ENCODE measurements around the gene USP40. TPM values are rescaled to one million over a fixed set of nuclear protein-coding genes. Genes with fewer than 3 reads are reported as not detected.

Gene USP40
- total and polyA plus RNA-seq, 2 experiments from 2014 or later = 5.7 to 11.7 TPM

- TF ChIP-seq ZNF462 (CRISPR knock-in tag; IDR thresholded peaks at IDR 0.05) (no peak), ZNF114 (CRISPR knock-in tag; IDR thresholded peaks at IDR 0.05) (no peak)
These were observed 135.9 kb downstream of the USP40 start (continued) for GRCh38 chr2:233430651-233431050.

GRCh38 chr2:233430081-233430480 lies 136.5 kb downstream of the USP40 start:
- Mint-ChIP-seq H3K27me3 (ENCODE audit: insufficient read depth, low read depth, poor library complexity) (peaks cover 1% of the 10 kb centered on the region), H3K4me1 (peaks cover 3% of the 10 kb centered on the region; the same call in 1 of the 3 replicates), H3K27ac (no peak overlapping the region), H3K4me3 (no peak overlapping the region), H3K36me3 (ENCODE audit: low read depth) (peaks cover 2% of the 10 kb centered on the region; the same call in 1 of the 3 replicates), H3K9me3 (no peaks in the 10 kb centered on the region; the same call in 2 of the 3 replicates)
- H3K27me3 ChIP-seq (ENCODE audit: insufficient read depth) = no peaks in the 10 kb centered on the region
- H2AFZ ChIP-seq = no peak overlapping the region
- no peak for DNase-seq (ENCODE audit: low spot score)
- no peak for ATAC-seq
- no peaks in the 10 kb centered on the region for H3K4me1 ChIP-seq (ENCODE audit: insufficient read depth)
- no peak overlapping the region for H3K27ac ChIP-seq (ENCODE audit: low read depth)
- H3K4me3 ChIP-seq = no peak overlapping the region
- H3K9me2 ChIP-seq (ENCODE audit: insufficient read depth) = 0 out of 2 replicates have a peak, but pooled peaks cover 4% of the 10 kb centered on the region
- no peak overlapping the region for H3K4me2 ChIP-seq
- no peak for TF ChIP-seq POLR2AphosphoS5 (IDR thresholded peaks at IDR 0.05; ENCODE audit: low read depth)
- no peak for TF ChIP-seq CREB1 (CRISPR knock-in tag; IDR thresholded peaks at IDR 0.05; ENCODE audit: low read depth)
- TF ChIP-seq ZNF114 (CRISPR knock-in tag; IDR thresholded peaks at IDR 0.05) = no peak
- no peak for TF ChIP-seq CTCF (conservative IDR thresholded peaks at IDR 0.05; ENCODE audit: low read depth in 2 of 2)
- H3K36me3 ChIP-seq (ENCODE audit: insufficient read depth) = no peaks in the 10 kb centered on the region
- no peaks in the 10 kb centered on the region for H3F3A ChIP-seq (replicated peaks; ENCODE audit: low read depth)
- H4K20me1 ChIP-seq (replicated peaks; ENCODE audit: insufficient read depth) = no peaks in the 10 kb centered on the region; the same call in none of the 2 replicates
- H3K79me2 ChIP-seq (replicated peaks; ENCODE audit: insufficient read depth) = peaks cover 8% of the 10 kb centered on the region; the same call in 1 of the 2 replicates

All from GM23338 (cell line).